ENCODE results near the gene PAQR9.
A peak's percentile ranks its signal among the peaks of the same experiment; 100 is the strongest.

Gene PAQR9

GRCh38 chr3:142987707-142988106, 24.2 kb upstream of the PAQR9 start:
- TF ChIP-seq CTCF (IDR thresholded peaks at IDR 0.05), result no peak
- H3K27ac ChIP-seq, result no peak overlapping the region

GRCh38 chr3:142987080-142987700, 23.7 kb upstream of the PAQR9 start:
- Histone ChIP-seq H3K27ac (no peak overlapping the region), H3K4me3 (ENCODE audit: low read depth in 1 of 2, low read length in 1 of 2) (no peak overlapping the region), H3K9me3 (no peaks in the 10 kb centered on the region), H3K36me3 (no peaks in the 10 kb centered on the region), H3K27me3 (no peaks in the 10 kb centered on the region), H3K4me1 (ENCODE audit: control insufficient read depth in 1 of 2, insufficient read depth in 1 of 2, low read depth in 1 of 2, low read length in 1 of 2) (peaks cover 3 to 5% of the 10 kb centered on the region in 2 experiments)
- peak; percentile 31 for TF ChIP-seq CTCF (IDR thresholded peaks at IDR 0.05)

More at GRCh38 chr3:142987707-142988106, 24.2 kb upstream of the PAQR9 start:
- Histone ChIP-seq H3K4me3 (ENCODE audit: low read depth in 1 of 2, low read length in 1 of 2) (no peak overlapping the region), H3K4me1 (ENCODE audit: control insufficient read depth in 1 of 2, insufficient read depth in 1 of 2, low read depth in 1 of 2, low read length in 1 of 2) (no peaks in the 10 kb centered on the region), H3K9me3 (no peaks in the 10 kb centered on the region), H3K36me3 (no peaks in the 10 kb centered on the region), H3K27me3 (no peaks in the 10 kb centered on the region)

DNA sequence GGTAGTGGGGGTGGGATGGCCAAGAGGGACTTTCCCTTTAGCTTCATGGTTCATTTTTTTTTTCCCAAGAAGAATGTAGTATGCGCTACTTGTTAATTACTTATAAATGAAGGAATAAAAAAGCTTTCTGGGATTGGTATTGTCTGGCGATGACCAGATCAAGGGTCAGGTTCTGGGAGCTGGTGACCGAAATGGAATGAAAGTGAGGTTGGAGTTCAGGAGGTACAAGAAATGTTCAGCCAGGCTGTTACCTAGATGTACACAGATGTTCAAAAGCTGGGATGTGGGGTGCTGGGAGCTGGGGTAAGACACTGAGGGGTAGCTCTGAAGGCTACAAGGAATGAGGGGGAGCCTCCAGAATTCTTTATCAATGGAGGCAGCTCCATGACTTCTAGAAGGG, 20.8 kb upstream of the PAQR9 start:
- no peaks in the 10 kb centered on the region for H3K27me3 ChIP-seq
- H3K4me1 ChIP-seq (ENCODE audit: control insufficient read depth in 1 of 2, insufficient read depth in 1 of 2, low read depth in 1 of 2, low read length in 1 of 2), result peaks cover 4 to 8% of the 10 kb centered on the region in 2 experiments
- no peak overlapping the region for H3K27ac ChIP-seq
- no peak overlapping the region for H3K4me3 ChIP-seq (ENCODE audit: low read depth in 1 of 2, low read length in 1 of 2)
- no peaks in the 10 kb centered on the region for H3K36me3 ChIP-seq
- H3K9me3 ChIP-seq, result no peaks in the 10 kb centered on the region
- TF ChIP-seq CTCF (IDR thresholded peaks at IDR 0.05), result no peak

DNA sequence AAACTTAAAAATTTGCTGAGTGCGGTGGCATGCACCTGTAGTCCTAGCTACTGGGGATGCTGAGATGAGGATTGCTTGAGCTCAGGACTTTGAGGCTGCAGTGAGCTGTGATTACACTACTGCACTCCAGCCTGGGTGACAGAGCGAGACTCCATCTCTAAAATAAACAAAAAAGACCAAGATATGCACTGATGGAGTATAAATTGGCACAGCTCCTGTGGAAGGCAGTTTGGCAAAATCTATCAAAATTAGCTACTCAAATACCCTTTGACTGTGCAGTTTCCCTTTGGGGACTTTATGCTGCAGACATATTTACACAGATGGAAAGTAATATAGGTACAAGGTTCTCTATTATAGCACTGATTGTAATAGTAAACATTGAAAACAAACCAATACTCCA, 19.8 kb upstream of the PAQR9 start:
- no peak overlapping the region for H3K27ac ChIP-seq
- TF ChIP-seq CTCF (IDR thresholded peaks at IDR 0.05), result no peak
- H3K4me3 ChIP-seq (ENCODE audit: low read depth in 1 of 2, low read length in 1 of 2), result no peak overlapping the region
- no peaks in the 10 kb centered on the region for H3K36me3 ChIP-seq
- H3K27me3 ChIP-seq, result no peaks in the 10 kb centered on the region
- no peaks in the 10 kb centered on the region for H3K9me3 ChIP-seq
- H3K4me1 ChIP-seq (ENCODE audit: control insufficient read depth in 1 of 2, insufficient read depth in 1 of 2, low read depth in 1 of 2, low read length in 1 of 2), result peaks cover 4 to 8% of the 10 kb centered on the region in 2 experiments

DNA sequence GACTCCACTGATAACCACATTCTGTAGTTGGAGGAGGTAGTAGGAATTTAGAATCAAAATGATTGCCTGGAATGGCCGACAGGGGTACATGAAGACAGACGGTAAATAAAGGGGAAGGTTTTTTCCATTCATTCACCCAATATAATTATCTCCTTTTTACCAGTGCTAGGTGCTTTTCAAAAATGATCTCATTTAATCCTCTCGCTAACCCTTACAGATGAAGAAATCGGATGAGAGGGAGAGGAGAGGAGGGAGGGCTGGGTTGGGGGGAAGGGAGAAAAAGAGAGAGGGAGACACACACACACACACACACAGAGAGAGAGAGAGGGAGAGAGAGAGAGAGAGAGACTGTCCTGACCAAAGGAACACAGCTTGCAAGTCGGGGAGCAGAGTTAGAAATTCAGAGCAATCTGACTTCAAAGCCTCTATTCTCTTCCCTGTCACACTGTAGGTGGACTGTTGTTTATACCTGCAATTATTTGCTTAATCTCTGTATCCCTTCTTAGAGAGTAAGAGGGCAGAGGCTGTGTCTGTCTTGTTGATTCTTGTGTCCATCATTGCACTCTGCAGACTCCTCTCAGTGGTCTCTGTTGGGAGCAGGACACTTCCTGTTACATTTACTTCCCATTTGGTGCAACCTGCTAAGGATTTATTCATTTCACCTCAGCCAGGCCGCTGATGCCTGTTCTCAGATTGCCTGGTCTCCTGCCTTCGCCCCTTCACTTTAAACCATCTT, 18.7 kb upstream of the PAQR9 start:
- H3K4me3 ChIP-seq (ENCODE audit: low read depth in 1 of 2, low read length in 1 of 2), result no peak overlapping the region
- no peak overlapping the region for H3K27ac ChIP-seq
- no peaks in the 10 kb centered on the region for H3K36me3 ChIP-seq
- H3K9me3 ChIP-seq, result no peaks in the 10 kb centered on the region
- peaks cover 4 to 8% of the 10 kb centered on the region in 2 experiments for H3K4me1 ChIP-seq (ENCODE audit: control insufficient read depth in 1 of 2, insufficient read depth in 1 of 2, low read depth in 1 of 2, low read length in 1 of 2)
- TF ChIP-seq CTCF (IDR thresholded peaks at IDR 0.05), result no peak
- H3K27me3 ChIP-seq, result no peaks in the 10 kb centered on the region

Measured in neutrophil (primary cell).